ENCODE data around the gene SEC14L1.
"Not testable (repeated sequence)": the region's sequence is repeated elsewhere in the genome, so short reads cannot be mapped to it uniquely, and the experiment has no call there.

The SEC14L1 gene

DNA sequence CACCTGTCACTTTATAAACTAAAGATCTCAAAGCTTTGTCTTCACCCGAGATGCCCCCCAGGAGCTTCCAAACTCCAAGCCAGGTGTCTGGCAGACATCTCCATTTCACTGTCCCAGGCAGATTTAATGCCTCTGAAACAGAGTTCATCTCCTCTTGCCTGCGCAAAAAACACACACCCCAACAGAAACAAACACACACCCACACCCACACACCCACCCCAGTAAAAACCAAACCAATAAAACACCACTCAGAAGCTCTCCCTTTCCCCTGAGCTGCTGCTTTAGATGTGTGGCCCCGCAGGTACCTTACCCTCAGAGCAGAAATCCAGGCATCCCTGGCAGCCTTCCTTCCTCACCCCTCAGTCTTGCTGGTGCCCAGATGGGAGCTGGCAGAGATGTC lies 14.4 kb downstream of the SEC14L1 start:
- no peak for DNase-seq
- in situ Hi-C loops (cut with MboI; ENCODE audit: low pct_unique_long_range_greater_than_20kb, low sequenced_read_pairs): no loop called here

- in situ Hi-C loops (cut with MboI; ENCODE audit: low pct_unique_long_range_greater_than_20kb, low sequenced_read_pairs); DNase-seq: not testable (repeated sequence)
Measured at GRCh38 chr17:77157766-77158165, 17.0 kb downstream of the SEC14L1 start.

DNA sequence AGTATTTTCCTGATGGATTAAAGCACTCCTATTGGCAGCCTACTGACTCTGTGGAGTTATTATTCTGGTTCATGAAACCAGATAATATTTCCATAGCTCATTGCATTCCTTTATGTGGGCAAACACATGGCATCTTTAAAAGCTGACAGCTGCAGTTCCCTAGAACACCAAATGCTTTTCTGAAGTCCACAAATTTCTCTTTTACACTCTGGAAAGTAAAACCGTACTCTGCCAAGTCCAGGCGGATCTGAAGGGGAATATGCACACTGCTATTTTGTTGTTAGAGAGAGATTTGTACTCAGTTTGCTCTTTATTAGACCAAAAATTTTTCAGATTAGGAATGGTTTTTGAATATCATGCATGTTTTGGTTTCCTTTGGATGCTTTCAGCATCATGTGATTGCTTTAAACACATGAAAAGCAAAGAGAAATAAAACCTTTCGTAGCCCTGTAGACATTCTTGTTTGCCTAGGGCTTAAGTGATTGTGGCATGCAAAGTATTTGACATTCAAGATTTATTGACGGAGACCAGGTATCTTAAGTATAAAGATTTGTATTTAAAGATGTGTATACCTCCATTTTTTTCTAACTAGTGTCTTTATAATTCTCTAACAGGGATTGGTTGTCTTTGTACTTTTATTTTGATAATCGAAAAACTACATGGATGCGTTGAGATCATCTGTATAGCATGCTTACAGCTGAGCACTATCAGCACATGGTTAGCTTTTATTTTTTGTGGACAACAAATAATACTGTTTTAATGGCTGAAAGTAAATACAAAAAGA lies 19.5 kb downstream of the SEC14L1 start:
- DNase-seq: no peak
- in situ Hi-C loops (cut with MboI; ENCODE audit: low pct_unique_long_range_greater_than_20kb, low sequenced_read_pairs): no loop called here

- in situ Hi-C loops (cut with MboI; ENCODE audit: low pct_unique_long_range_greater_than_20kb, low sequenced_read_pairs): no loop called here
- DNase-seq: no peak
Measured at GRCh38 chr17:77160875-77161530, 20.2 kb downstream of the SEC14L1 start.

- DNase-seq: no peak
- in situ Hi-C loops (cut with MboI; ENCODE audit: low pct_unique_long_range_greater_than_20kb, low sequenced_read_pairs): no loop called here
Measured at GRCh38 chr17:77161953-77162352, 21.2 kb downstream of the SEC14L1 start.

DNA sequence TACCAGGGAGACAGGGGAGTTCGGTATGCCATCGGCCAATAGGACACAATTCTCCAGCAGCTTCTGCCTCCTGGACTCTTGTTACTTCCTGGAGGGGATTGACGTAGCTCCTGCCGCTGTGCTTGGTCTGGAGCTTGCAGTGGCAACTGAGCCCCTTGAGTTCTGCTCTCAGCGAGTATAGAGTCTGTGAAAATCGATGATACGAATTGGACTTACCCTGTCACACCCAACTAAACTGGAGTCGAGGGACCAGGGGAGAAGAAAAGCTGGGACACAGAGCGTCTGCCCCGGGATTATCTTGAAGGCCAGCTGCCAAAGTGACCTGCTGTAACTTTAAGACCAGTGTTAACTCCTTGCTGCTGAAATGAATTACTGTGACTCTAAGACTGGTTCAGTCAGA lies 22.2 kb downstream of the SEC14L1 start:
- DNase-seq: no peak
- in situ Hi-C loops (cut with MboI; ENCODE audit: low pct_unique_long_range_greater_than_20kb, low sequenced_read_pairs): no loop called here

GRCh38 chr17:77163511-77164280 lies 22.9 kb downstream of the SEC14L1 start:
- no peak for DNase-seq
- in situ Hi-C loops (cut with MboI; ENCODE audit: low pct_unique_long_range_greater_than_20kb, low sequenced_read_pairs): no loop called here

DNA sequence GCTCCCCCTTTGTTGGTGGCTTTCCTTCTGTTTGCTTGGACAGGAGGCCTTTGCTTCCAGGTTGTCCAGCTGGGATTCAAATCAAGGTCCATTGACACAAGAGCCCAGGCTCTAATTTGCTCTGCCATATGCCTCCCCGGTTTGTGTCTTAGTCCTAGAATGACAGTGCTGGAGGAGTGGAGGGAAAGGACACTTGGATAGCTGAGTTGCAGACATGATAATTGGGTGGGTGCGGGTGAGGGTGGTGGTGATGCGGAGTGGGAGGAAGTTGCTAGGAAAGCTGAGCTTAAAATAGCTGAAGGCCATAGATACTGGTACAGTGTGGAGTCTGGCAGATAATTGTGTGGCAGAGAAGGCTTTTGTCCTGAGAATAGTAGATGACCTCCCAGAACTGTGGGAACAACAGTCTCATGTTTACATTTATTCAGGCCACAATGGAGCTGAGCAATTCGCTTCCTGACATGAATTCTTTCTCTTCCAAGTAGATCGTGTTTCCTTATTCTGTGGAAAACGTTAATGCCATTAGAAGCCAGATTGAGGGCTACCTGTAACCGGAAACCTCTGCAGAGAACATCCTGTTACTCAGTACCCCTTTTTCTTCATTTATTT lies 23.8 kb downstream of the SEC14L1 start:
- DNase-seq: peak; percentile 43
- in situ Hi-C loops (cut with MboI; ENCODE audit: low pct_unique_long_range_greater_than_20kb, low sequenced_read_pairs): no loop called here

- in situ Hi-C loops (cut with MboI; ENCODE audit: low pct_unique_long_range_greater_than_20kb, low sequenced_read_pairs): no loop called here
- DNase-seq: no peak
Measured at GRCh38 chr17:77165577-77165976, 24.8 kb downstream of the SEC14L1 start.

DNA sequence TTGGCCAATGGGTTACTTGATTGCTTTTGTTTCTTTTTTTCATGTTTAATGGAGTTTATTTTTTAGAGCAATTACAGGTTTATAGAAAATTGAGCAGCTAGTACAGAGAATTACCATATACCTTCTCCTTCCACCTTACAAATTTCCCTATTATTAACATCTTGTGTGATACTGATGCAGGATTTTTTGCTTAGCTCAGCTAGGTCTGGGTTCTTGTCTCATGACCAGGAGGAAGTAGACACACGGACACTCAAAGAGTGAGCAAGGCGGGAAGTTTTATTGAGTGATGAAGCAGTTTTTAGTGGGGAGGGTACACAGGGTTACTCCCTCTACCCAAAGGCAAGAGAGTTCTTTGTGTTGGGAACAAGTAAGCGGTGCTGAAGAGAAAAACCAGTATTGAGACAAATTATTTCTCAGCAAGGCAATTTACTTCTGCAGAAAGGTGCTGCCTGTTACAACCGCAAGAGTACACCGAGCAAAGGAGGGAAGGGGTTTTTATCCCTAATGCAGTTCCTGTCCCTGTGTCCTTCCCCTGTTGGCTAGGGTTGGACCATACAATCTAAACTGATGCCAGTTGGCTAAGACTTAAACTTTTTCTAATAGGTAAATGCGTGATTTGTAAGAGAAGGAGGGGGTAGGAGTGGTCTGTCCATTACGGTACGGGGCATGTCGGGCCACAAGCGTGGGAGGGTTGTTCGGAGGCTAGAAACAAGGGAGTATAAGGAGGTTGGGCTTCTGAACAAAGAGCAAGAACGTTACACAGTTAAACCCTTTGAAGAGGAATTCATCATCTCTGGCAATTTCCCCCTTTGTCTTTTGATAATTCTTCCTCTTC lies 26.9 kb downstream of the SEC14L1 start:
- no peak for DNase-seq
- in situ Hi-C loops (cut with MboI; ENCODE audit: low pct_unique_long_range_greater_than_20kb, low sequenced_read_pairs): no loop called here

- in situ Hi-C loops (cut with MboI; ENCODE audit: low pct_unique_long_range_greater_than_20kb, low sequenced_read_pairs): no loop called here
- DNase-seq: no peak
Measured at GRCh38 chr17:77173104-77173503, 32.3 kb downstream of the SEC14L1 start.

DNA sequence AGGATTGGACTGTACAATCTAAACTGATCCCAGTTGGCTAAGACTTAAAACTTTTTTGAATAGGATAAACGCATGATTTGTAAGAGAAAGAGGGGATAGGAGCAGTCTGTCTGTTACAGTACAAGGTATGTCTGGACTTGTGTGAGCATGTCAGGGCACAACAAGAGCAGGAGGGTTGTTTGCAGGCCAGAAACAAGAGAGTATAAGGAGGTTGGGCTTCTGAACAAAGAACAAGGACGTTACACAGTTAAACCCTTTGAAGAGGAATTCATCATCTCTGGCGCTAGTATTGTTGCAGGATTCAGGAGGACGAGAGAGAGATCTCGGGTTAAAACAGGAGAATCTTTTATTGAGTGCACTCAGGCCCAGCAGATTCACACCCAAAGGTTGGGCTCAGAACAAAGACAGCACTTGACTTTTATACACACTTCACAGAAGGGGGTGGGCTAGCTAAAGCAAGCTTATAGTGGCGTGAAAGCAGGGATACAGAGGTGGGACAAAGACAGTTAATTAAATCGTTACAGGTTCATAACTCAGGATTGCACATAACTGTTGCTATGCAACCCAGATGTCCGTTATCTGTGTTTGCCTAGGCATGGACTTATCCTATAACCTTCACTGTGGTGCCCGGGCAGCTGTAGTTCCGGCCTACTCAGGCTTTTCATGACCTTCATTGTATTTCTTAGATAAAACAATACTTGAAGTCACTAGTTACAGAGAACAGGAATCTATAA lies 34.3 kb downstream of the SEC14L1 start:
- DNase-seq: no peak
- in situ Hi-C loops (cut with MboI; ENCODE audit: low pct_unique_long_range_greater_than_20kb, low sequenced_read_pairs): no loop called here

DNA sequence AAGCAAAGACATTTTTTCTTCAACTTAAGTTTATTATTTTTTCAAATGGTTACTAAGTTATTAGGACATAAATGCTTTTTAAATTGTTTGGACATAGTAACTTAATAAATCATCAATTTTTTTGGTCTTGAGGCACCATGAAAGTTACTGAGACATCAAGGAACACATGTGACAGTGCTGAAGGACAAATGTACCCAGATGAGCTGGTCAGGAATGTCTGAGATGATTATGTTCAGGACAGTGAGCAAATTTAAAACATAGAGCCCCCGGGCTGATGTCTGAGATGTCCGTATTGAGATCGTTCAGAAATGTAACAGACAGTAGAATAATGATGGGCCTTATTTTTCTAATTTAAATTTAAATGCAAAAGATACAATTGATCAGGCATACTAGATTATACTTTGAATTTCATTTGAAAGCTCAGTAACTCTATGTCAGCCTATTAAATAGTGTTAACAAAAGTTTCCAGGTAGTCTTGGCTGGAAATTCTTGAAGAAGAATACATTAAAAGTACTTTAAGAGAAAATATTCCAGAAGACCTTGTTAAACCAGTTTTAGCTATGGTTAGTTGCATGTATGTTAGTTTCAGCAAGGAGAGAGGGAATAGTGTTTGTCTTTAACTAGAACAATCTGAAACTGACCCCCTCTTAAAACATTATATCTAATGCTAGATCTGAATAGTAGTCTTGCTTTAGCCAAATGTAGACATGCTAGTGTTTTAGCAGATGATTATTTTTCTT lies 36.4 kb downstream of the SEC14L1 start:
- no peak for DNase-seq
- in situ Hi-C loops (cut with MboI; ENCODE audit: low pct_unique_long_range_greater_than_20kb, low sequenced_read_pairs): no loop called here

- no peak for DNase-seq
- in situ Hi-C loops (cut with MboI; ENCODE audit: low pct_unique_long_range_greater_than_20kb, low sequenced_read_pairs): no loop called here
Measured at GRCh38 chr17:77178050-77178449, 37.3 kb downstream of the SEC14L1 start.

DNA sequence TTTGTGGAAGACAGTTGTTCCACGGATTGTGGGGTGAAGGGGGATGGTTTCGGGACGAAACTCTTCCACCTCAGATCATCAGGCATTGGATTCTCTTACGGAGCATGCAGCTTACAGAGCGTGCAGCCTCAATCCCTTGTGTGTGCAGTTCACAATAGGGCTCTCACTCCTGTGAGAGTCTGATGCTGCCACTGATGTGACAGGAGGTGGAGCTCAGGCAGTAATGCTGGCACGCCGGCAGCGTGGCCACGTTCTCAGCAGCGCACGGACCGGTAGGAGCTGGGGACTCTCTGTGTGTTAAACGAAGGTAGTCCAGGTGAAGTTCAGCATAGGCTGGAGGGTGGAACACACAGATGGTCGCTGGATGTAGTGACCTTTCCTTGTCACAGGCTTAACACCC lies 37.8 kb downstream of the SEC14L1 start:
- no peak for DNase-seq
- in situ Hi-C loops (cut with MboI; ENCODE audit: low pct_unique_long_range_greater_than_20kb, low sequenced_read_pairs): no loop called here

- no peak for DNase-seq
- in situ Hi-C loops (cut with MboI; ENCODE audit: low pct_unique_long_range_greater_than_20kb, low sequenced_read_pairs): no loop called here
Measured at GRCh38 chr17:77180503-77181357, 40.0 kb downstream of the SEC14L1 start.
